Measurements from ENCODE around the gene RANBP3.

The RANBP3 gene

GRCh38 chr19:5947435-5947834, 30.5 kb downstream of the RANBP3 start:
- no peak for DNase-seq

DNA sequence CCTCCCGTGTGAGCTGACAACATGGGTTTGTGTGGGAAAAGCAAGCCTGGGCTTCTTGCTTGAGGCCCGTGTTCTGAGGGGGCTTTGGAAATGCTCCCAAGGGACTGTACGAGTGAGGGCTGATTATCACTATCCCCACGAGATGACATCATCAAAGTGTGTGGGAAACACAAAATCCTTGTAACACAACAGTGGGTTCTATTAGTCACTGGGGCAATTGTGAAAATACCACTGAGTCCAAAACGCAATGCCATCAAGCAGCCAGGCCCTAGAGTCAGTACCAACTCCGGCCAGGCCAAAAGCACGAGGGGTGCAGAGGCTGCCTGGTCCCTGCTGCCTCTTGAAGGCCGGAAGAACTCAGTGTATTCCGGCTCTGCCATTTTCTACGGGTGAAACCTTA, 34.3 kb downstream of the RANBP3 start:
- no peak for DNase-seq

DNA sequence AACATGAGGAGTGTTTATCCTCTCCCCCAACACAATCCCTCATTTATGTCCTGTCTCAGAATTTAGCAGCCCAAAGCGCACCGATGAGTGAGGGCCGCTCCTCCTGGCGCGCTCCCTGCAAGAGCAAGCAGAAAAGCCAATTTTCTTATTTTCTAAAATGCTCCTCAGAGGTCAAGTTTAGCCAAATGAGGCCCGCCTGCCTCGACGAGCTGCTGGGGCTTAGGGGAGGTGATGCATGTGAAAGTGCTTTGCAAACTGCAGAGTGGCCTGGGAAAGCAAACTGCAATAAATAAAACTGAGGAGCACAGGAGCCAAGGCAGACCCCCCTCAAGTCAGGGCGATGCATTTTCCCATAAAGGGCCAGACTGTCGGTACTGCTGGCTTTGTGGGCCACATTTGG, 34.9 kb downstream of the RANBP3 start:
- no peak for DNase-seq

DNA sequence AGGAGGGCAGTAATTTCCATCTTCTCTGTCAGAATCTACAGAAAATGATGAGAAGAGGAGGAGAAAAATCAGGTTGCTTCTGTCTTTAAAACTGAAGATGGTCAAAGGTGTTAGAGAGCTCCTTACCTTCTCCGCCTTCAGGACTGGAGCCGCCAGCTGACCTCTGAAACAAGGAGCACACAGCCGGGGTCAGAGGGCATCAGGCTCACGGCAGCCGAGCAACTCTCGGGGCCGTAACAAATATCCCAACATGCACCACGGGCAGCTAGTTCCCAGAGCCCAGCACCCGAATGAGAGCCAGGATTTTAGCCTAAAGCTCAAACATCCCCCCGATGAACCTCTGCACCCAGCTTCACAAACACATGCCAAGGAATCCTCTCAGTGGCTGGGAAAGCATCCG, 36.3 kb downstream of the RANBP3 start:
- DNase-seq, result no peak

GRCh38 chr19:5940260-5941208, 37.4 kb downstream of the RANBP3 start:
- no peak for DNase-seq

DNA sequence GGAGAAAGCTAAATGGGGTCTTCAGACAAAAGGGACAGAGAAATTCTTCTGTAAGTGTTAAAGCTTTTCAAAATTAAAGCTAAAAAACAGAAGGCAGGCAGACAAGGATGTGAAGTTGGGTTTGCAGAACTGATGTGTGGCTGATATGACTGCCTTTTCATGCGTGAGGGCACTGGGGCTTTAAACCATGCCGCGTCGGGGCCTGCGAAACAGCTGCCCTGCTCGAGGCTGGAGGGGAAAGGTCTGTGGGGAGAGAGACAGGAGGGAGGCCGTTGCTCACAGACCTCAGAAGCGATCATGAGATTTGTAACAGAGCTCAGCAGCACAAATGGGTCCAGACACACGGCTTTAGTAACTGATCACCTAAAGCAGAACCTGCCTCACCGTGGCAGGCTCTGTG, 40.4 kb downstream of the RANBP3 start:
- DNase-seq, result no peak

- no peak for DNase-seq
Measured at GRCh38 chr19:5936292-5936592, 41.7 kb downstream of the RANBP3 start.

- DNase-seq, result no peak
Measured at GRCh38 chr19:5935473-5936291, 42.3 kb downstream of the RANBP3 start.

GRCh38 chr19:5934774-5935472, 43.0 kb downstream of the RANBP3 start:
- DNase-seq, result no peak

- no peak for DNase-seq
Measured at GRCh38 chr19:5934069-5934401, 43.9 kb downstream of the RANBP3 start.

DNA sequence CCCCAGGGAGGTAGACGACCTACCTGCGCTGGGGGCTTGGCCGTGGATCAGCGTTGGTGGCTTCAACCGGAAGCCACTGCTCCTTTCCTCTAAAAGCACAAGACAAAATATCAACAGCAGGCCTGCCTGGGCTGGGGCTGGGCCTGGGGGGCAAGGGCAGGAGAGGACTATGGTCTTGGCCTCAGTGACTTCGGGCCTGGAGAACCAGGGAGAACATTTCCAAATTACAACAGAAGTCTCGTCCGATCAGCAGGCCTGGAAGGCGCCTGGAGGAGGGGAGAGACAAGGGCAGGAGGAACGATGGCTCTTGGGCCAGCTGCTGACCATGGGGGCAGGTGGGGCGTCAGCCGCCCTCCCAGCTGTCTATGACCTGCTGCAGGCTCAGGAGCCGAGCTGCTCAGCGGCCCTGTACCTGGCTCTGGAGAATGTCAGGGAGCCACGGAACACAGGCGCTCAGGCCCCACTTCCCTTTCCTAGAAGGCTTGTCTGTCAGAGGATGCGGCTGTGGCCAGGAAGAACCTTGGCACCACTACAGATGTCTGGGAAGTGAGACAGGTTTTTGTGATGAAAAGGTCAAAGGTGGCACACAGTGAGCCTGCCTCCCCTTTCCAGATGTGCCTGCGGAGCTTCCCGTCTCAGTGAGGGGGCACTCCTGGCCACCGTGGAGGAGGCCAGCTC, 44.4 kb downstream of the RANBP3 start:
- no peak for DNase-seq

- DNase-seq, result no peak
Measured at GRCh38 chr19:5932609-5933262, 45.2 kb downstream of the RANBP3 start.

DNA sequence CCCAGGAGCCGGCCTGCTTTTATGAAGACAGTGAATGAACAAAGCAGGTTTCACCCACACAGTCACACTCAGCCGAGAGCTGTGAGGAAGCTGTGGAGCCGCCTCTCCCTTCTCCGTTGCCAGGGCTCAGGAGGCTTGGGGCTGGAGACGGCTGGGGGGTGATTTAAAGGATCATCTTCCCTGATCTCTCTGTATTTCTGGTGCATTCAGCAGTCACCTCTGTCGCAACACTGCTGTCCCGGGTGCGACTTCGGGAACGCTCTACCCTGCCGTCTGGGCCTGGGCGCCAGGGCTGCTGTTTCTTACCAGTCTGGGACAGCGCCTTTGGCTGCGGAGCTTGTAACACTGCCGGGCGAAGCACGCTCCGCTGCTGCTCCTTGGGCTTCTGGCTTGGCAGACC, 45.8 kb downstream of the RANBP3 start:
- DNase-seq, result no peak

DNA sequence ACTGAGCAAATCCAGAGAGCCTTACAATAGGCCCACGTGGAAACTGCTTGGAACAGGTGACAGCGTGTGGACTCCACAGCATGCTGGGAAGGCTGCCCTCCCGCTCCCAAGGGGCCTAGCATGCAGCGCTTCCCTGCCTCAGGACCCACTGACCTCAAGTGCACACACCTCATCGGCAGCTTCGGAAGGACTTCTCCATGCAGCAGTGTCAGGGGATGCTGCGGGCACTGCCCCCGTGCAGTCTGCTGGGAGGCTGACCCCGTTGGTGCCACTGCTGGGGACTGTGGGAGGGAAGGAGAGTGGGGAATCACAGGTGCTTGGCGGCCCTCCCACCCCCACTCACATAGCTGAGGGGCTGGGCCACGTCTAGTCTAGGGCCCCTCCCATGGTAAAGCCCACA, 46.7 kb downstream of the RANBP3 start:
- DNase-seq, result no peak

GRCh38 chr19:5929625-5930024, 48.3 kb downstream of the RANBP3 start:
- no peak for DNase-seq

DNA sequence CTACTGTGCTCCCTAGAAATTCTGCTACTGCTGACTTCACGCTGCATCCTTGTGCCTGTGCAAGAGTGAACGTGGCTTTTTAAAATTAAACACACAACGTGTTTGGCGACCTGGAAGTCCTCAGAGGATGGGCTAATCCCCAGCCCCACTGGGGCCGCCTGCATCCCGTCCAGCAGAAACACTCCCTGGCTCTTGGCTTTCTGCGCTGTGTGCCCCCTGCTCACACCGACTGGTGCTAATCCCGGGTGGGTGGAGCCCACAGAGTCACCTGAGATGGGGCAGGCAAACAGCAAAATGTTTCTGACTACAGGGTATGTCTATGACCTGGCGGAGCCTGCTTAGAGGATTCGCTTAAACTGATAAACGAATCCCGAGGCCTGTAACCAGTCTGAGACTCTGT, 48.8 kb downstream of the RANBP3 start:
- no peak for DNase-seq

DNA sequence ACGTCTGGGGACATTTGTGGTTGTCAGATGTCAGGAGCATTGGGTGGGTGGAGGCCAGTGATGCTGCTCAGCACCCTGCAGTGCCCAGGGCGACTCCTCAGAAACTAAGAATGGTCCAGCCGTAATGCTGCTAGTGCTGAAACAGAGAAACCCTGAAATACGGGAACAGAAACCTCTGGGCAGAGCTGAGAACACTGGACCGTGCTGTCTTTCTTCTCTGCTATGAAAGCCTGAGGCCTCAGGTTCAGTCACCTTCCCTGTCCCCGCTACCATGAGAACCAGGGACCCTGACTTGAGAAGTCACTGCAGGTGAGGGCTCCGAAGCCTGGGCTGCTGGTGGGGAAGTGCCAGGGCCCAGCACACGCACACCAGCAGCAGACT, 50.5 kb downstream of the RANBP3 start:
- no peak for DNase-seq

- no peak for DNase-seq
Measured at GRCh38 chr19:5926641-5927440, 51.1 kb downstream of the RANBP3 start.

DNA sequence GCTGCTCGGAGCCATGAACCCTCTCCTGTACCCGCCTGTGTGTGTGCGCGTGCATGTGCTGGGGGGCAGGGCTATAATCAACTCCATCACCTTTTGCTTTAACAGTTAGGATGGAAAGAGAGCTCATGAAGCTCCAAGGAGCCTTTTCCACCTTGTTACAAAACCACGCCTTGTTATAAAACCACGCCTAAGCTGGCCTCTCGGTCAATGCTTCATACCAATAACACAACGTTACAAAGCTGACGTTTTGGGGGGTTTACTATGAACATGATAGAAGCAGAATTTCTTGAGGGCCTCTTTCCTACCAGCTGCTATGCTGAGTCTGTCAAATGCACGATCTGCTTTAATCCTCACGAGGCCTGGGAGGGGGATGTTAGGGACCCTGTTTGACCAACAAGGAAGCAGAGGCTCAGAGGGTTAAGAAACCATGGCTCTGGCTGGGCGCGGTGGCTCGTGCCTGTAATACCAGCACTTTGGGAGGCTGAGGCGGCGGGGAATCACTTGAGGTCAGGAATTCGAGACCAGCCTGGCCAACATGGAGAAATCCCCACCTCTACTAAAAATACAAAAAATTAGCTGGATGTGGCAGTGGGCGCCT, 52.0 kb downstream of the RANBP3 start:
- no peak for DNase-seq

DNA sequence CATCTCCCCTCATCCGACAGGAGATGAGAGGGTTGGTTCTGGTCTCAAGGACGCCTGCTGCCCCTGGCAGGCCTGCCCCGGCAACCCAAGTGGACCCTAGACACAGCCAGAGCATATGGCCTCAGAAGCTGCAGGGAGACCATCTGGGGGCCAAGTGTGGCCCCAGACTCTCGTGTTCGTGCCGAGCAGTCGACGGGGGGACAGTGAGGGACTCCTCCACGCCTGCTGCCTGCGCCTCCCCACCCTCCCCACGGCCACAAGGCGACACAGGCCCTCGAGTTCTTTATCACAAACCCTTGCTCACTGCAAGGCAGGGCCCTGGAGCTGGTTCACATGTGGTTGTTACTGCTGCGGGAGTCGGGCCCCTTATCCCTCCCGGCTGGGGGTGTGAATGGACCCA, 54.6 kb downstream of the RANBP3 start:
- DNase-seq, result no peak

- no peak for DNase-seq
Measured at GRCh38 chr19:5922161-5922545, 55.8 kb downstream of the RANBP3 start.
